ENCODE results near the gene MDN1. TPM values are rescaled to one million over a fixed set of nuclear protein-coding genes. Genes with fewer than 3 reads are reported as not detected.

MDN1 gene
- total RNA-seq, 1 experiment from 2014 or later = 117 TPM

DNA sequence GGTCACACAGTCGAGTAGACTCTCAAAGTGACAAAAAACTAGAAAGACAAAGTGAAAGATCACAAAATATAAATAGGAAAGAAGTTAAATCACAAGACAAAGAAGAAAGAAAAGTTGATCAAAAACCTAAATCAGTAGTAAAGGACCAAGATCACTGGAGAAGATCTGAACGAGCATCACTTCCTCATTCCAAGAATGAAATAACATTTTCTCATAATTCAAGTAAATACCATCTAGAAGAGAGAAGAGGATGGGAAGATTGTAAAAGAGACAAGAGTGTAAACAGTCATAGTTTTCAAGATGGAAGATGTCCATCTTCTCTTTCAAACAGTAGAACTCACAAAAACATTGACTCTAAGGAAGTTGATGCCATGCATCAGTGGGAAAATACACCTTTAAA lies 43.1 kb upstream of the MDN1 start:
- no peak overlapping the region for H3K56ac ChIP-seq (ENCODE audit: insufficient read length, low read depth, low read length)
- H3T11ph ChIP-seq (ENCODE audit: low read length) = no peak overlapping the region
- Mint-ChIP-seq H3K9me3 (no peaks in the 10 kb centered on the region; a peak in 1 of 5 replicates), H3K4me3 (no peak overlapping the region), H3K27ac (no peak overlapping the region), H3K4me1 (no peaks in the 10 kb centered on the region), H3K36me3 (ENCODE audit: insufficient read depth in 1 of 3, low read depth in 3 of 3) (peaks cover 60 to 83% (median 82%) of the 10 kb centered on the region in 3 experiments), H3K27me3 (ENCODE audit: low read depth) (no peaks in the 10 kb centered on the region)
- no peak overlapping the region for H3K4me2 ChIP-seq (ENCODE audit: insufficient read depth, insufficient read length, low read length)
- no peak overlapping the region for H3K14ac ChIP-seq (ENCODE audit: insufficient read depth, low read length)
- H4K8ac ChIP-seq (replicated peaks; ENCODE audit: insufficient read length, low read depth, low read length) = no peak overlapping the region
- H2AK5ac ChIP-seq (ENCODE audit: insufficient read length, low read length) = no peak overlapping the region
- H3K23ac ChIP-seq (ENCODE audit: insufficient read length, low read depth, low read length) = no peak overlapping the region
- no peak overlapping the region for H3K18ac ChIP-seq (ENCODE audit: insufficient read length, low read depth, low read length)
- H4K5ac ChIP-seq (ENCODE audit: insufficient read length, low read depth, low read length) = no peak overlapping the region
- WGBS (ENCODE audit: extremely low coverage, insufficient read length, low lambda C conversion rate) = no CpG with 5 or more reads among the region's 2 CpGs
- no peaks in the 10 kb centered on the region for H3K79me2 ChIP-seq (ENCODE audit: insufficient read depth, low read length)
- H4K20me1 ChIP-seq (ENCODE audit: control insufficient read depth, insufficient read depth, insufficient read length) = no peaks in the 10 kb centered on the region
- no peak overlapping the region for H2BK120ac ChIP-seq (ENCODE audit: low read depth, low read length, poor library complexity, severe bottlenecking)
- no peak overlapping the region for H3K9ac ChIP-seq (ENCODE audit: extremely low read depth, insufficient read length, low read length)
- no peak for TF ChIP-seq CTCF (conservative IDR thresholded peaks at IDR 0.05)
- no peak for DNase-seq
- no peak overlapping the region for H3K4ac ChIP-seq (ENCODE audit: low read depth, low read length)
- no peaks in the 10 kb centered on the region for H3K9me3 ChIP-seq (ENCODE audit: control insufficient read depth, low read depth, low read length)
- H2BK20ac ChIP-seq (ENCODE audit: low read depth, low read length, poor library complexity, severe bottlenecking) = no peak overlapping the region
- no peak overlapping the region for H2AFZ ChIP-seq (ENCODE audit: low read length)
- H2BK12ac ChIP-seq (ENCODE audit: insufficient read length, low read depth, low read length) = no peak overlapping the region
- H3K23me2 ChIP-seq (ENCODE audit: insufficient read length, low read depth, low read length, poor library complexity, severe bottlenecking) = no peaks in the 10 kb centered on the region
- no peak overlapping the region for H3K27ac ChIP-seq (ENCODE audit: insufficient read length, low read depth, low read length)
- H3K79me1 ChIP-seq (ENCODE audit: insufficient read depth, low read depth, low read length, poor library complexity, severe bottlenecking) = no peaks in the 10 kb centered on the region
- no peak overlapping the region for H2BK15ac ChIP-seq (ENCODE audit: low read depth, low read length)
- H3K27me3 ChIP-seq (ENCODE audit: insufficient read depth, low read length) = no peaks in the 10 kb centered on the region
- no peaks in the 10 kb centered on the region for H3K4me1 ChIP-seq (ENCODE audit: insufficient read depth, low read length)
- H2BK5ac ChIP-seq (ENCODE audit: insufficient read length, low read length) = no peak overlapping the region
- H4K91ac ChIP-seq (ENCODE audit: insufficient read length, low read depth, low read length) = no peak overlapping the region
